HG02973 (cell line): Measurements from ENCODE around the gene TGM2.

Source experiments
- ATAC-seq: cut with Tn5 transposase; IDR thresholded peaks from one replicate; pipeline ENCODE4 v1.9.1; 2021; ENCODE audit warnings: moderate library complexity; ENCODE audit not compliant: unreplicated experiment

The TGM2 gene

DNA sequence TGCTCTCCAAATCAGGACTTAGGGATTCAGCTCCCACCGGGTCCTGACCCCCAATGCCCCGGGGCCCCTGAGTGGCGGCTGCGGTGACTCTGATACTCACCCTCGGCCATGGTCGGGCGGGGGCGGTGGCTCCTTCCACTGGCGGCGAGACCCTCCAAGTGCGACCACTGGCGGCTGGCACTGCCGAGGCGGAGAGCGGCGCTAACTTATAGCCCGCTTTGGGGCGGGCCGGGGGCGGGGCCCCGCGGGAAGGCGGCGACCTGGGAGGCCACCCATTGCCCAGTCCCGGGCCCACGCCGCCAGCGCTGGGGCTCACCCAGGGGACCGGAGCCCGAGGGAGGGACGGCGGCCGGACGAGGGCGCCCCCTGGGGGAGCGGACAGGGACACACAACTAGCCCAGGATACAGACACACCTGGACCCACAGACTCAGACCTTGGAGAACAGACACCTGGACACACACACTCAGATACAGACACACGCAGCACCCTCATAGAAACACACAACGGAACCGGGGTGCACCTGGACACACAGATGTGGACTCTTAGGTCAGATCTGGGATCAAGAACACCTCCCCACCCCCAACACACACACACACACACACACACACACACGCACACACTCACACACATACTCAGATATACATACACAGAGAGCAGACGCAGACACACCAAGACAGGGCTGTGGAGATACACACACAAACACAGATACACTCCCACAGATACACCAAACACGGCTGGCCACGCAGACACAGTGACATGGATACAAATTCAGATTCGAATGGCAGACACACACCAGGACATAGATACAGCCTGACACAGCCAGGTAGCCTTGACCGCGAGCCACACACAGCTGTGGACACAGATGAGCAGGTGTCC, at the start of gene TGM2:
Gene TGM2, minus strand, starts transcription at position 182 of the 877 bp plus-strand sequence. Its CDS starts 72 bp downstream, at position 110.
- ATAC-seq: peak; percentile 74

GRCh38 chr20:38214256-38215193, 49.5 kb upstream of the TGM2 start:
- no peak for ATAC-seq

DNA sequence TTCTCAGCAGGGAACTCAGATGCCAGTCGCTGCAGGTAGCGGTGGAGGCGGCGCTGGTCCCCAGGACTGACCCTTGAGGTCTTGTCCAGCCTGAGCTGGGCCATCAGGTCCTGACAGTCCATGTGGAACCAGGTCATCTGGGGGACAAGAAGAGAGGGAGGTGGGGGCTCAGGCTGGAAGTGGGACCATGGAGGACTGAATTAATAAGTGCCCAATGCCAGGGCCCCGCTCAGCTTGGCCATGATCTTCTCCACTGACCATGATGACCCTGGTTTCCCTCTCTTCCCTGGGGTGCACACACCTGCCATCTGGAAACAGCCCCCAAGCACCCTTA, 48.5 kb upstream of the TGM2 start:
- no peak for ATAC-seq

DNA sequence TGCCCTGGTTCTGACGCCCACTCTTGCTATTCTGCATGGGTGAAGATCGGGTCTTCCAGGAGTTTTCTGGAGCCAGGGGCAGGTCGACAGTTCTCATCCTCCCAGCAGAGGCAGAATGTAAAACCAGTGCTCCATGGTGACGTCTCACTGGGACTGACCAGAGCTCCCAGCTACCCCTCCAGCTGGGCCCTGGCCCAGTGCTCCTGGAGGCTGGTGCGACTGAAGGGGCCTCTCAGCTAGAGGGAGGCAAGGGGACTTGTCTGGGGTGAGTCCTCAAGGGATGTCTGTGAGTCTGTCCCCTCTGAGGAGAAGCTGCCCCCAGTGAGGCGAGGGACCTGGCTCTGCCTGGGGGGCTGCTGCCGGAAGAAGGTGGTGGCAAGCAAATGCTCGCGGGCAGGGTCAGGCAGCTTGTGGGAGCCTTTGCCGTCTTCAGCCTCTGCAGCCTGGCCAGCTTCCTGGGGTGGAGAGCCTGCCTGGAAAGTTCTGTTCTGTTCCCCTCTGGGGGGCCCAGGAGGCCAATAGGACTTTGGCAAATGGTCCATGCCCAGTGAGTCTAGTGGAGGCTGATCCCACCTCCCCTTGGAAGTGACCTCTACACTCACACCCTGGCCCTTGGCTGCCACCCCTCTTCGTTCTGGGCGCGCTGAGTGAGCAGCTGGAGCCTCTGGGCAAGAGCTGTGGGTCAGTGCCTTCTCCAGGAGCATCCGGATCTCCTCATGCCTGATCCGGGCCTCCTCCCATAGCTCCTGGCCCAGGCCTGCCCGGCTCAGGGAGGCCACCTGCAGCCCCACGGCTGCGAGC, 47.9 kb upstream of the TGM2 start:
- ATAC-seq: no peak

DNA sequence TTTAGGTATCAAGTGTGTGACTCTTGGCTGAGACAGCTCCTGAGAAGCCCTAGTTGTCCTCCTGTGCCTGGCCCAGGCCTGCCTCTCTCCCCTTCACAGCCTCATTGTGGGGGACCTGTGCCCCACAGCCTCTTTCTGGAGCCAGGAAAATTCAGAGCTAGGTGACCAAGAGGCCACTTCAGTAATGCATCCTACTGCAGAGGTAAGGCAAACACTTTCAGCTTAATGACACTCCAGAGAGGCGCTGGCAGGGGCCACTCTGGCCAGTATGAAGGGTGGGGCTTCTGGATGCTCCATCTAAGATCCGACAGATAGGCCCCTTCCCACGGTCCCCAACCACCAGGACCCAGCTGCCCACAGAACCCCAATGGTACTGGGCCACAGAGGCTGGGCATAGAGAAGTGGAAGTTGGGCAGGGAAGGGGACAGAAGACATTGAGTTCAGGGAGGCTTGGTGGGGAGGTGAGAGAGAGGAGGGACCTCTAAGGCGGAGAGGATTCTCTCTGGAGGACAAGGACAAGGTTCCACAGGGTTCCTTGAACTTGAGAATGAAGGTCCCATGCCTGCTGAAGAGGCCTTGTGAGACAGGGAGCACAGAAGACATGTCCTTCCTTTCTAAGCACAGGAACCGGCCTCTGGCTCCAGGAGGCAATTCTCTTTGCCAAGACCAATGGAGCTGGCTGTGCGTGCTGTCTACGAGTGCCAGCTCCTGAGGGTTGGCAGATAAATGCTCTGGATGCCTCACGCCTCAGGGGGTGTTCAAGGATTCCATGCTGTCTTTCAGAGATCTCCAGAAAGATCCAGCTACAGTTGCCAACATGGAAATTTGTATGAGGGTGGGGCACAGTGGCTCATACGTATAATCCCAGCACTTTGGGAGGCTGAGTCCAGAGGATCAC, 46.4 kb upstream of the TGM2 start:
- no peak for ATAC-seq

DNA sequence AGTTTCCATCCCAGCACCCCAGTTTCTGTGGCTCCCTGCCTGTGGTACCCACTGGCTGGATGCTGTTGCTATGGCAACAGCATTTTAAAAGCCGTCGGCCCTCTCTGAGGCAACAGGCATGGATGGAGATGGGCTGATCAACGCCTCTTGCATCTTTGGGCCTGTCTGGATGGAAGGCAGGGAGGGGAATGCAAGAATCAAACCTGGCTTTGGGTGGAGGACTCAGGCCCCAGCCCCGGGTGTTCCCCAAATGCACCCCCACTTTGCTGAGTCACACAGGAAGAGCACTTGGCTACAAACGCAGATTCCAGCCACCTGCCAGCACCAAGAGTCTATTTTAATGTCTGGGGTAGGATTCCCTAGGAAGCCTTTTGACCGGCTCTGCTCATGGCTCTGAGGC, 45.7 kb upstream of the TGM2 start:
- ATAC-seq: no peak

GRCh38 chr20:38209736-38210405, 44.8 kb upstream of the TGM2 start:
- no peak for ATAC-seq

DNA sequence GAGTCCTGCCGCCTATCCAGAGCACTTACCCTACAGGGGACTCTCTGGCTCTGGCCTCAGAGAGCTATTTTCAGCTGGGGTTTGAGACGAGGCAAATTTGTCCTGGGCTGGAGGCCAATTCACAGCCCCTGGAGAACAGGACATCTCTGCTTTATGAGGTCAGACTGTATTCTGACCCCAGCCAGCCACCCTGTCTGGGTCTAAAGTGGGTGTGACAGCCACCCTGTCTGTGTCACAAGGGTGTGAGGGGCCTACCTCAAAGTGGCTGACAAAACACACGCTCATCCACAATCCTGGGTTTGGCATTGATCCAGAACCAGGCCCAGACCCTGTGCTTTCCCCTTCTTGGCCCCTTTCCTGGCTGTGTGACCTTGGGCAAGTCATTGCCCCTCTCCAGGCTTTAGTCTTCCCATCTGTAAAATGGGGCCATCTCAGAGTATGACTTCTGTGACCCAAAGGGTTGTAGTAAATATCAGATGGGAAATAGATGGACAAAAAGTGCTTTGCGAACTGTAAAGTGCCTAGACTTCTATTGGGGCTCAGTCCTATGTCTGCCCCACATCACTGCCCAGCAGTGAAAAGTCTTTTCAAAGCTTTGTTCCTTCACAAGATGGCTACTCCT, 44.1 kb upstream of the TGM2 start:
- no peak for ATAC-seq

DNA sequence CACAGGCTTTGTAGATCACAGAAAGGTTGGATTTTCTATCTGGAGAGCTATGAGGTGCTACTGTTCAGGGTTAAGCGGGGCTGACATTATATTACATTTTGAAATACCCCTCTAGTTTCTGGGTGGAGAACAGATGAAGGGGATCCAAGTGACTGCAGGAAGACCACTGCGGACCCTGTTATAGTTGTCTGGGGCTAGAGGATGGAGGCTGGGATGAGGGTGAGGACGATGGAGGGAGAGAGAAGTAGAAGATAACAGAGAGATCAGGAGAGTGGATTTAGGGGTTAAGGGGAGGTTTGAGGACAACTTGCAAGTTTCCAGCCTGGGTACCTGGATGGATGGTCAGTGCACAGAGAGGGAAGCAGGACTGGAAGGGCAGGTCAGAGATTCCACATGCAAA, 43.5 kb upstream of the TGM2 start:
- ATAC-seq: no peak

- no peak for ATAC-seq
These were observed 43.0 kb upstream of the TGM2 start for GRCh38 chr20:38208088-38208487.

DNA sequence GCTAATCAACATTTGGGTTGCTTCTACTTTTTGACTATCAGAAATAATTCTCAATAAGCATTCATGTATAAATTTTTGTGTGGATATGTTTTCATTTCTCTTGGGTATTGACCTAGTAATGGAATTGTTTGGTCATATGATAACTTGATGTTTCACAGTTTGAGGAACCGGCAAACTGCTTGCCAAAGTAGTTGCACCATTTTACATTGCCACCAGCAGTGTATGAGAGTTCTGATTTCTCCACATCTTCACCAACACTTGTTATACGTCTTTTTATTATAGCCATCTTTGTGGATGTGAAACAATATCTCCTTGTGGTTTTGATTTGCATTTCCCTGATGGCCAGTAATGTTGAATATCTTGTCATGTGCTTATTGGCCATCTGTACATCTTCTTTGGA, 42.6 kb upstream of the TGM2 start:
- ATAC-seq: no peak

GRCh38 chr20:38205001-38205400, 39.9 kb upstream of the TGM2 start:
- ATAC-seq: no peak

DNA sequence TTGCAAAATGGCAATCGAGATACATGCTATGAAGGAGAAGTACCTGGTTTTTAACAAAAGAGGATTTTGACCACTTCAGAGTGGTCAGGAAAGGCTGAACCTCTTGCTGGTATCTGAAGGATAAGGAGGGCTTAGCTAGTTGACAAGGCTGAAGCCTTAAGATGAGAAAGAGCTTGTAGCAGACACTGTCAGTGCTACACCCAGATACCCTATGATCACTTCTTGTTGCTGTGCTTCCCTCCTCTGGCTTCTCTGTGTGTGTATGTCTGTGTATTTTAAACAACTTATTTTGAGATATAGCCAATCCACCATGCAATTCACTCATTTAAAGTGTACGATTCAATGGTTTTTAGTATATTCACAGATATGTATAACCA, 38.9 kb upstream of the TGM2 start:
- no peak for ATAC-seq

DNA sequence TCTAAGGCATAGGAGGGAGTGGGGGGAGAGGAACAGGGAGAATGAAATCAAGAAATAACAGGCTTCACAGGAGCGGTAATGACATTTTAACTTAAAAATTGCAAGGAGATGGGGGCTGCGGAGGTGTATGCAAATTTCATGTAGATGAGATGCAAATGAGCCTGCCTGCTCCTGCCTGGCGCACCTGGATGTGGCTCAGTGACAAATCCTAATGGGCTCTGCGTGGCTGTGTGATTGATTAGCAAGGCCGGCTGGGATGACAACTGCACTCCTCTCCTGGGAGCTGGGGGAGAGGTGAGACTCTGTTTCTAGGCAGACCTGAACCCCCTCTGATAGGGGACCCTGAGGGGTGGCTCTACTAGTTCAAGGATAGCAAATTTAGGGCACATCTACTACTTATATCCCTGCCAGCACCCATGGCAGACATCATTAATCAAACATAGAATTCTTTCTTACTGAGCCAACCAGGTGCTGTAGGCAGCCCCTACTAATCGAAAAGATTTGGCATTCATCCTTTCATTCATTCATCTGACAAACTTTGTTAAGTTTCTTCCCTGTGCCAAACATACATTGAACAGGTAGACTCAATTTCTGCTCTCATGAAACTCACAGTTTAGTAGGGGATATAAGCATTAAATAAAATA, 38.4 kb upstream of the TGM2 start:
- no peak for ATAC-seq

DNA sequence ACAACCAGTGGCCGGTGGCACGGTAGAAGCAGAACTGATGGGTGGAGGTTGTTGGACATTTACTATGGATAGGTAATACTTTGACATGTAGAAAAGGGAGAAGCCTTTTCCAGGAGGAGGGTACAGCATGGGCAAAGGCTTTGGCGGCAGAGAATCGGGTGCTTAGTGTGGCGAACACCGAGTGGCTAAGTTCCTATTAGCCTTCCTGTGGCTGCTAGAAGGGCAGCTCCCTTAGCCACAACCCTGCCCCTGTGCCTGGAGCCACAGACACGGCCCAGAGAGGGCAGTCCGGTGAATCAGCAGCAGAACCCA, 37.9 kb upstream of the TGM2 start:
- ATAC-seq: no peak

DNA sequence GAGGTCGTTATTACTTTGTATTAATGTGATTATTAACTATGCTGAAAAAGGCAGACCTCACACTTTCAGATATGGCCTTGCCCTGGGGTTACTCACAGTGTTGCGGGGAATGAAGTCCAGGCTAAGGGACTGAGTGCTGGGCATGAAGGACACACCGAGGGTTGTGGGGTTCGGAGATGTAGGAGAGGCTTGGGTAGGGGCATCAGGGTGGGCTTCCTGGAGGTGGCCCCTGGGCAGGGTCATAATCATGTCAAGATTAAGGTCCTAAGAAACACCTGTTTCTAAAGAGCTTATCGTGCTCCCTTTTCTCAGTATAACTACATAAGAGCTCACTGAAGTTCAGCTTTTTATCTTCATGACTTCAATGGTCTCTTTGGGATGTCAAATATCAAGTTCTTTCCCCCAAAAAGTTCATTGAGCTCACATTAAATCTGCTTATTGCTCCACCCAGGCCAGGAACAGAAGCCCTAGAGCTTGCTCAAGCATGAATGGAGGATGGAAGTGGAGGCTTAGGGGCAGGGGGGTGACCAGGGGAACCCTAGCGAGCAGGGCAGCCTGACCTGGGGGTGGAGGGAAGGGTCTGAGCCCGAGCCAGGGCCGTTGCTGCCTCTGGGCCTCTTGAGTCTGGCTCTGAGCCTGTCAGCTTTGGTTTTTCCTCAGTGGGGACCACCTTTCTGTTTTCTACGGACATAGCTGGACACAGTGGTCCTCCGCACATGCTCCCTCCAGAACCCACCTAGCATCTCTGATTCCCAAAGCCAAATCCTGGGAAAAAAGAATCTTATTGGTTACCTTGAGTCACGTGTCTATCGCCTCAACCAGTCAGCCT, 37.3 kb upstream of the TGM2 start:
- no peak for ATAC-seq

DNA sequence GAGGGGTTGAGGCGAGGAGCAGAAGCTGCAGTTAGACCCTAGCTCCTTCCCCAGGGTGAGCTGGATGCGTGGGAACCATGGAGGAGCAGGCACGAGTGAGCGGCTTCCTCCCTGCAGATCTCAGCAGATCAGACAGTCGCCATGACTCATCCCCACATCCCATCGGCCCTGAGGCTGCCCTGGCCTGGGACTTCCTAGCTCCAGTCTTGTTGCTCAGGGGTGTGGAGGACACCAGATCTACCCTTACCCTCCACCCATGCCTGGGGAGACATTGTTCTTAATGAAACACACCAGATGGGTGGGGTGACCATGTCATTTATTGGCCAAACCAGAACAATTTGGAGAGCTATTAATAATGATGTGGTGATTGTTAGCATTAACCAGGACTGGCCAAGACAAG, 36.3 kb upstream of the TGM2 start:
- no peak for ATAC-seq

- no peak for ATAC-seq
These were observed 35.6 kb upstream of the TGM2 start for GRCh38 chr20:38200646-38201045.
